Measurements from ENCODE around the gene CPLANE1. TPM values are rescaled to one million over a fixed set of nuclear protein-coding genes. Genes with fewer than 3 reads are reported as not detected.

The CPLANE1 gene
- total RNA-seq, 4 donors from 2014 or later: 17.0 to 24.5 (median 19.1) TPM

GRCh38 chr5:37217976-37218375 lies 31.2 kb downstream of the CPLANE1 start:
- Histone ChIP-seq H3K4me1 (no peaks in the 10 kb centered on the region), H3K4me3 (no peak overlapping the region), H3K27ac (replicated peaks in 1 of 4) (no peak overlapping the region), H3K9me3 (no peaks in the 10 kb centered on the region), H3K27me3 (no peaks in the 10 kb centered on the region), H3K36me3 (peaks cover 47 to 97% (median 70%) of the 10 kb centered on the region in 4 donors)
- TF ChIP-seq POLR2AphosphoS5 (IDR thresholded peaks at IDR 0.05): no peak
- TF ChIP-seq CTCF (IDR thresholded peaks at IDR 0.05): no peak
- TF ChIP-seq POLR2A (IDR thresholded peaks at IDR 0.05; ENCODE audit: low read depth): no peak
- TF ChIP-seq EP300 (IDR thresholded peaks at IDR 0.05): no peak
- intact Hi-C loops (cut with DNase I): no loop called here
- WGBS: 100% methylated on average over 1 of the region's 1 CpG
- no peak for DNase-seq (ENCODE audit: extremely low spot score)

GRCh38 chr5:37214550-37214949 lies 34.6 kb downstream of the CPLANE1 start:
- no peak for TF ChIP-seq EP300 (IDR thresholded peaks at IDR 0.05)
- no peak for TF ChIP-seq POLR2A (IDR thresholded peaks at IDR 0.05; ENCODE audit: low read depth)
- no peak for TF ChIP-seq POLR2AphosphoS5 (IDR thresholded peaks at IDR 0.05)
- TF ChIP-seq CTCF (IDR thresholded peaks at IDR 0.05): no peak
- no peaks in the 10 kb centered on the region for H3K27me3 ChIP-seq
- no peak overlapping the region for H3K4me3 ChIP-seq
- WGBS: 50% methylated on average over 1 of the region's 1 CpG
- no peaks in the 10 kb centered on the region for H3K9me3 ChIP-seq
- peaks cover 29 to 97% (median 78%) of the 10 kb centered on the region in 4 donors for H3K36me3 ChIP-seq
- H3K4me1 ChIP-seq: no peaks in the 10 kb centered on the region
- intact Hi-C loops (cut with DNase I): no loop called here
- no peak for DNase-seq (ENCODE audit: extremely low spot score)
- H3K27ac ChIP-seq (replicated peaks in 1 of 4): no peak overlapping the region

GRCh38 chr5:37212096-37212495 lies 37.1 kb downstream of the CPLANE1 start:
- 95% methylated on average over 3 of the region's 3 CpGs for WGBS
- DNase-seq (ENCODE audit: extremely low spot score): no peak
- Histone ChIP-seq H3K9me3 (no peaks in the 10 kb centered on the region), H3K4me1 (no peaks in the 10 kb centered on the region), H3K27ac (replicated peaks in 1 of 4) (no peak overlapping the region), H3K4me3 (no peak overlapping the region), H3K27me3 (no peaks in the 10 kb centered on the region), H3K36me3 (peaks cover 25 to 93% (median 68%) of the 10 kb centered on the region in 4 donors)
- intact Hi-C loops (cut with DNase I): no loop called here
- TF ChIP-seq POLR2A (IDR thresholded peaks at IDR 0.05; ENCODE audit: low read depth) (no peak), POLR2AphosphoS5 (IDR thresholded peaks at IDR 0.05) (no peak), EP300 (IDR thresholded peaks at IDR 0.05) (no peak), CTCF (IDR thresholded peaks at IDR 0.05) (no peak)

- Histone ChIP-seq H3K4me1 (no peaks in the 10 kb centered on the region), H3K9me3 (no peaks in the 10 kb centered on the region), H3K27me3 (no peaks in the 10 kb centered on the region), H3K36me3 (peaks cover 24 to 88% (median 65%) of the 10 kb centered on the region in 4 donors), H3K4me3 (no peak overlapping the region), H3K27ac (replicated peaks in 1 of 4) (no peak overlapping the region)
- 95% methylated on average over 10 of the region's 10 CpGs for WGBS
- TF ChIP-seq EP300 (IDR thresholded peaks at IDR 0.05): no peak
- TF ChIP-seq POLR2A (IDR thresholded peaks at IDR 0.05; ENCODE audit: low read depth): no peak
- TF ChIP-seq POLR2AphosphoS5 (IDR thresholded peaks at IDR 0.05): no peak
- TF ChIP-seq CTCF (IDR thresholded peaks at IDR 0.05): no peak
- intact Hi-C loops (cut with DNase I): no loop called here
- DNase-seq (ENCODE audit: extremely low spot score): no peak
Measured at GRCh38 chr5:37211661-37212060, 37.5 kb downstream of the CPLANE1 start.
